Measurements from ENCODE around the gene HOXB9.

Gene HOXB9

DNA sequence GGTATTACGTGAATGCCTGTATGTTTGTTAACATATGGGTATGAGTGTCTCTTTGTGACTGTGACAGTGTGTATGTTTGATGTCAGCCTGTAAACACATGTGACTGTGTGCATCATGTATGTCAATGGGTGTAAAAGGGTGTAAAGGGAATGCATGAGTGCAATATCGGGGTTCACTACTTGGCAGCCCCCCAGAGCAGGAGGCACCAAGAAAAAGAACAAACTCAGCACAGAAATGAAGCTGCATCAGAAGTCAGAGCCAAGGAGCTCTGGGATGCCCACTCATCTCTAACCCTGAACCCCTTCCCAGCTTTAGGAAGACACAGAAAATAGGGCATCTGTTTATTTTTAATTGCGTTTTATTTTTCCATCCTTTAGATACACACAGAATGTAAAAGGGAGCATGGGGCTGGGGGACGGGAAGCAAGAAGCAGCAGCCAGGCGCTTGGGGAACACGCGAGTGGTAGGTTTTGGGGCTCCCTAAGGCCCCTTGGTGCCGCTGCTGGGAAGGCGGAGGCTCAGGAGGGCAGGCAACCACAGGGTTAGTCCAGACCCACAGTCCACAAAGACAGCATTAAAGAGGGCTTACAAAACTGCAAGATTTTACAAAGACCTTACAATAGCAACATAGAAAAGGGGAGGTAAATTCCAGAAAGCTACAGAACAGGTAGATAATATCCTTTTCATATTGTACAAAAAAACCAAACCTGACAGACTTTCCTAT is 19.1 kb downstream of the HOXB9 start:
- H3K9me3 ChIP-seq (ENCODE audit: low read length), result peaks cover 2% of the 10 kb centered on the region
- no peak overlapping the region for H2AFZ ChIP-seq (ENCODE audit: low read depth, low read length)
- peaks cover 94% of the 10 kb centered on the region for H3K27me3 ChIP-seq (ENCODE audit: insufficient read depth, low read length)
- H3K4me1 ChIP-seq (ENCODE audit: insufficient read depth, low read length), result no peaks in the 10 kb centered on the region
- no peak overlapping the region for H3K4me3 ChIP-seq (ENCODE audit: low read length)
- no peaks in the 10 kb centered on the region for H3K36me3 ChIP-seq (ENCODE audit: insufficient read depth, low read length)

DNA sequence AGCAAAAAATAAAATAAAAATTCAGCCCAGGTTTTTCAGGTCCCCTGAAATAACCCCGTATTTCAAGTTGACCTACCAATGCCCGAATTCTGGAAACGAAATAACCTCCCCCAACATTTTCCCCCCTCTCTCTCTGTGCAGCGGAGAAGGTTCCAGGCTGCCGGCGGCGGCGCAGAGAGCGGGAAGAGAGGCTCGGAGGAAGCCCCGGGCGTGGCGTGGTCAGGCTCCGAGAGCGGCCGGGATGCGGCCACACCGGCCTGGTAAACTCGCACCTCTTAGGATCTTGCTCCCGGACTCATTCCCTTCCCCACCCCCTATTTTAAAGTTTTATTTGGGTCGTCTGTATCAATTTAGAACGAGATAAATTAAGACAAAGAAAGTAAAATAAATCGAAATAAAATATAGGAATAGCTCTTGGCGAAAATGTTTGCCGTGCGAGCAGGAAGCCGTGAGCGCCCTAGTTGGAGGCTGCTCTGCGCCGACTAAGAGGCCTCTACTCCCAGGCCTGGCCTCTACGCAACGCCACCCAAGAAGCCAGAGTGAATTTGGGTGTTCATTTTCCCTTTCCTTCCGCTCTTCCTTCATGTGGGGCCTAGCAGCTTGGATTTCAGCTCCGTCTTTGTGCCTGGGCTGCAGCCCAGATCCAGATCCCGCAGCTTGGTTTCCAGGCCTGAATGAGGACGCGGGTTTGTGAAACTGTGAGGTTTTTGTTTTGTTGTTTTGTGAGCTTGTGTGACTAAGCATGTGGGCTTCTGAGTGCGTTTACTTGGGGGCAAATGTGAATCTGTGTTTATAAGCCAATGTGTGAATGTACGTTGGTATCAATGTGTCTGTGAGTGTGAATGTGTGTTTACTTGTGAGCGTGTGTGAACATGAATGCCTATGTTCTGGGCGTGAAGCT is 19.9 kb downstream of the HOXB9 start:
- H3K9me3 ChIP-seq (ENCODE audit: low read length), result peaks cover 2% of the 10 kb centered on the region
- no peaks in the 10 kb centered on the region for H3K36me3 ChIP-seq (ENCODE audit: insufficient read depth, low read length)
- no peak overlapping the region for H3K4me3 ChIP-seq (ENCODE audit: low read length)
- H3K27me3 ChIP-seq (ENCODE audit: insufficient read depth, low read length), result peaks cover 95% of the 10 kb centered on the region
- H3K4me1 ChIP-seq (ENCODE audit: insufficient read depth, low read length), result no peaks in the 10 kb centered on the region
- no peak overlapping the region for H2AFZ ChIP-seq (ENCODE audit: low read depth, low read length)

DNA sequence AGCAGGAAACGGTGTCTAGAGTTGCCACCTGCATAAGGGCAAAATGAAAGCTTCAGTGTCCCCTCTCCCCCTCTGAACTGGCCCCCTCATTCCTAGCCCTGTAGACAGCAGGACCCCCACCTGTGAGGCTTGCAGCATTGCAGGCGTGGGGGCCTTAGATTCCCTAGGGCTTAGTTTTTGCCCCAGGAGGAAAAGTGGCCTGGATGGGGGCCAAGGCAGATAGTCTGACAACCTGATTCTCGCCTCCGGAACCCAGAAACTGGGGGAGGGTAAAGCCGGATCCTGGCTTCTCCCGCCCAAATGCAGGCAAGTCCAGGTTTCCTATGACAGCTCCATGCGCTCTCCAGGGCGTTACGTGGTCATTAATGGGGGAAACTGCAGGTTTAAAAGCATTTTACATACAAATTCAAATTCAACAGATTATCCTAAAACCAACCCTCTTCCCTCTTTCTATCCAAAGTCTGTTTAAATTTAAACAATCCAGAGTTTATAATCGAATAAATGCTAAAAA is 20.7 kb downstream of the HOXB9 start:
- H3K27me3 ChIP-seq (ENCODE audit: insufficient read depth, low read length), result peaks cover 95% of the 10 kb centered on the region
- no peaks in the 10 kb centered on the region for H3K4me1 ChIP-seq (ENCODE audit: insufficient read depth, low read length)
- no peaks in the 10 kb centered on the region for H3K36me3 ChIP-seq (ENCODE audit: insufficient read depth, low read length)
- no peak overlapping the region for H2AFZ ChIP-seq (ENCODE audit: low read depth, low read length)
- H3K4me3 ChIP-seq (ENCODE audit: low read length), result no peak overlapping the region
- peaks cover 2% of the 10 kb centered on the region for H3K9me3 ChIP-seq (ENCODE audit: low read length)

DNA sequence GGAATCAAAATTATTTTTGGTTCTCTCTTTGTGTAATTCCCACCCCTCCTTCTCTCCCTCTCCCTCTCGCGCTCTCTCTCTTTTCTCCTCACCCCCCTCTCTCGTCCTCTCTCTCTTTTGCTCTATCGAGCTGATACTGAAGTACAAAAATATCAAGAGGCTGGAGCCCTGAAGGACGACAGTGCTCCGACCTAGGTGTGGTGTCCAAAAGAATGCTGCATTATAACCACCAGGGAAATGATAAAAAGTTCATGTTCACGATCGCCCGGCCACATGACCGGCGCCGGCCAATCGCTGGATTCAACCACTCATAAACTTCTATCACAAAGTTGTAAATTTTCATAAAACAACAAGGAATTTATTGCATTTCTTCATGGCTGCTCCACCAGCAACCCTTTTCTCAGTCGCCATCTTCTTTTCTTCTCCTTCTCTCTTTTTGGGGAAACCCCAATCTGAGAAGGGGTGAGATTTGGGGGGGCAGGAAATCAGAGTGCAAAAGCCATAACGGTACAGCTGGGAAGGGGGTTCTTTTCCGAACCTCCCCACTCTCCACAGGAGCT is 21.3 kb downstream of the HOXB9 start, which contains the start of gene HOXB6:
Gene HOXB6, minus strand, starts transcription at position 217 of the 560 bp plus-strand sequence. CDS start 6,836 bp downstream, outside the sequence.
- H2AFZ ChIP-seq (ENCODE audit: low read depth, low read length), result no peak within 1 kb of the TSS
- peaks cover 95% of the 10 kb centered on the region for H3K27me3 ChIP-seq (ENCODE audit: insufficient read depth, low read length)
- no peaks in the 10 kb centered on the region for H3K4me1 ChIP-seq (ENCODE audit: insufficient read depth, low read length)
- H3K4me3 ChIP-seq (ENCODE audit: low read length), result no peak within 1 kb of the TSS
- H3K9me3 ChIP-seq (ENCODE audit: low read length), result peaks cover 2% of the 10 kb centered on the region
- no peaks in the 10 kb centered on the region for H3K36me3 ChIP-seq (ENCODE audit: insufficient read depth, low read length)

DNA sequence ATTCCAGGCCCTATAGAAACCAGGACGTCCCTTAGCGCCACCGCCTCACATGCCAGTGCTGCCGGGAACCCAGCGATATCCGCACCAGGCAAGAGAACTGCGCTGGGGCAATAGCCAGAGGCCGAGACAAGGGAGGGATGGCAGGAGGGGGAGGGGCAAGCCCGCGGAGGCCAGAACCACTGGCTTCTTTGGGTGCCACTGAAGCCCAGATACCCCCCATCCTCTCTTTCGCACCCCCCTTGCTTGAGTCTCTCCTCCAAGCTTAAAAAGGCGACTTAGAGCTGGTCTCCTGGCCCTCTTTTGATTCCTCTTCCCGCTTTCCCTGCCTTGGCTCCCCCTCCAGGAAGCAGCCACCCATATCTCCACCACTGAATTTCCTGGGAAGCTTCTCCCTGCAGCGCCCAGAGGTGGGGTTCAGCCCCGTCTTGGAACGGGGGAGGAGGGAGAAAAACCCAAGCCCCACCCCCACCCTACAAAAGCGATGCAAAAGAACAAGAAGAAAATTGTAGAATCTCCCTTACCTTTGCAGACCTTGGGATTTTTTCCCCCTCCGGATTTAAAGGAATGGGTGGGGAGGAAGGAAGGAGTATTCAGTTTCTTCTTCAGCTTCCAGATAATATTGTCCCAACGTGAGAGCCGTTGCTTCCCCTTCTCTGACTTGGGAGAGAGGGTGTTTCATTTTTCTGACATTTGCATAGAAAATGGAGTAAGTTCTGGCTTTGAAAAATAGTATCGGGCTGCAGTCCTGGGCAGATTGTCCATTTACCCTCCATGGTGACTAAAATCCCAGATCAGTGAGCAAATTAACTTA is 22.0 kb downstream of the HOXB9 start:
- H3K4me1 ChIP-seq (ENCODE audit: insufficient read depth, low read length), result no peaks in the 10 kb centered on the region
- H3K36me3 ChIP-seq (ENCODE audit: insufficient read depth, low read length), result no peaks in the 10 kb centered on the region
- H3K4me3 ChIP-seq (ENCODE audit: low read length), result no peak overlapping the region
- peaks cover 95% of the 10 kb centered on the region for H3K27me3 ChIP-seq (ENCODE audit: insufficient read depth, low read length)
- peaks cover 2% of the 10 kb centered on the region for H3K9me3 ChIP-seq (ENCODE audit: low read length)
- no peak overlapping the region for H2AFZ ChIP-seq (ENCODE audit: low read depth, low read length)

DNA sequence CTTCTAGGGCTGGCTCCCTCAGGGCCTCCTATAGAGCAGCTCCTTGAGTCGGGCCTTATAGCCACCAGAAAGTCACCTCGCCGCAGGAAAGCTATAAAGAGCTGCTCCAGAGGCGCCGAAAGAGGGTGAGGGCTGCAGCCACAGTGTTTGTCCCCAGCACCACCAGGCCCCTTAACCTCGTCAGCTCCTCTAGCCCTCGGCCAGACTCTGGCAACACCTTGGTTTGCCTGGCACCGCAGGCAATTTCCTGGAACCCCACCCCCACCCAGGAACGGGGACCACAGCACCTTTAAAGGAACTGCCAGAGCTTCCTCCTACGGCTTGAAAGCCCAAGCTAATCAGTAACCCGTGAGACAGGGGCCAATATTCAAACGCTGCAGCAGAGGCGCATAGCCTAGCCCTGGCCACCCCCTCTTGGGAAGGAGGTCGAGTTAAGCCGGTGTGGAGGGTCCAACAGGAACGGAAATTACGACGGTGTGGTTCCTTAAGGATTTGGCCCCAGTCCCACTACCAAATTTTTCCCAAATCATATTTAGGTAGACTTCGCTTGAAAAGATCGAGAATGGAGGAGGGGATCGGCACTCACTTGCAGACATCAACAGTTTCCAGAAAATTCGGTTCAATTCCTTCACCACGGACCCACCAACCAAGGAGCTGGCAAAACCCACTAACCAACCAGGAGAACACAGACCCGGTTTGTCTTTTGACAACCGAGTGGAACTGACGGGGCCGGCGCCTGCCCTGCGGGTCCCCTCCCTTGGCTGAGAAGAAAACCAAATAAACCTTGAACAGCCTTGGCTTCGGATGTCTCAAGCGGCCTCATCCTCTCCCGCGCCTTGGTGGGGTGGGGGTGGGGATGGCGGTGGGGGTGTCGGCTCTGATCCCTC is 24.4 kb downstream of the HOXB9 start:
- Histone ChIP-seq H3K9me3 (ENCODE audit: low read length) (peaks cover 2% of the 10 kb centered on the region), H3K4me1 (ENCODE audit: insufficient read depth, low read length) (no peaks in the 10 kb centered on the region), H3K36me3 (ENCODE audit: insufficient read depth, low read length) (no peaks in the 10 kb centered on the region), H3K4me3 (ENCODE audit: low read length) (no peak overlapping the region), H3K27me3 (ENCODE audit: insufficient read depth, low read length) (peaks cover 98% of the 10 kb centered on the region), H2AFZ (ENCODE audit: low read depth, low read length) (no peak overlapping the region)

DNA sequence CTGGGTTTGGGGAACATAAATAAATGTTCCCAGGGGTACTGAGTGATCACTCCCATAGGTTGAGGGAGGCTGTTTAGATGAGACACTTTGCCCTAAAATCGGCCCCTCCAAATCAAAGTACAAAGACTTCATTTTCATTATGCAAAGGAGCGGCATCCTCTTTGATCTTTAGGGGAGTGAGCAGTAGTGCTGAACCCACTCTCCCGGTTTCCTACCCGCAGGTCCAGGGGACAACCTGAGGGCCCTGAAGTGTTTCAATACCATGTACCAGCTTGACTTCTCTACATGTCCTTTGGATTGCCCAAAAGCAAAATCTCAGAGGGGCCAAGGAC is 25.0 kb downstream of the HOXB9 start:
- Histone ChIP-seq H3K4me1 (ENCODE audit: insufficient read depth, low read length) (no peaks in the 10 kb centered on the region), H3K9me3 (ENCODE audit: low read length) (peaks cover 2% of the 10 kb centered on the region), H2AFZ (ENCODE audit: low read depth, low read length) (no peak overlapping the region), H3K36me3 (ENCODE audit: insufficient read depth, low read length) (no peaks in the 10 kb centered on the region), H3K4me3 (ENCODE audit: low read length) (no peak overlapping the region), H3K27me3 (ENCODE audit: insufficient read depth, low read length) (peaks cover 98% of the 10 kb centered on the region)

DNA sequence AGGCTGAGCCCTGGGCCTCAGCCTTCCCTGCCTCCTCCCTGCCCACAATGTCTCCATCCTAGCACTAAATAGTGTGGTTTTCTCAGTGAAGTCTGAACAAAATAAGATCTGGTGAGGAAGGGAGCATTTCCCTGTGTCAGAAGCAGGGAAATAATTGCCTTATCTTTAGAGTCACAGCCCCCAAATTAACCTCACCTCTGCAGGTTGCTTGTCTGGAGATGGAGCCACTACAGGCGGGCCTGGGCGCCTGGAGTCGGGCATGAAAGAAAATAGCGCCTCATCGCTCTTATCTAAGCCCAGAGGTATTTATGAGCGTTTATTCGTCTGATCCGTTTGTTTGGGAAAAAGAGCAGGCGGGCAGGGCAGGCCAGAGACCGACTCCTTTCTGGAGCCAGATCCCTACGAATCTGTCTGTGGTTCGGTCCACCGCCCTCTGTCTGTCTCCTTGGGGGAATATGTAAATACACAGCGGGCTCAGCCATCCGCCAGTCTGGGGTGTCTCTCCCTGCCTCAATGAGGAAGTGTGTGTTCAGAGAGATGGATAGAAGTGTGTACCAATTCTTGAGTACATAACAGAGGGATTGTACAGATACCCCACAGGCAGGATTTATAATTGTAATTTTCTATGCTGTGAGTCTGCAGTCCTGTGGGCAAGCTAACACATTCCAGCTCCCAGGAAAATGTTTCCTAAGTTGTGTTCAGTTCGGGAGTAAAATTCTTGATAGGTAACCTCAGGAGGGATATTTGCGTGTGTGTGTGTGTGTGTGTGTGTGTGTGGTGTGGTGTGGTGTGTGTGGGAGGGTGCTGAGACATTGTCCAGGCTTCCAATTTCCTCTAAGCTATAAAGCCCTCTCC is 25.7 kb downstream of the HOXB9 start:
- Histone ChIP-seq H3K9me3 (ENCODE audit: low read length) (peaks cover 2% of the 10 kb centered on the region), H3K36me3 (ENCODE audit: insufficient read depth, low read length) (no peaks in the 10 kb centered on the region), H3K27me3 (ENCODE audit: insufficient read depth, low read length) (peaks cover 97% of the 10 kb centered on the region), H2AFZ (ENCODE audit: low read depth, low read length) (no peak overlapping the region), H3K4me1 (ENCODE audit: insufficient read depth, low read length) (no peaks in the 10 kb centered on the region), H3K4me3 (ENCODE audit: low read length) (no peak overlapping the region)

DNA sequence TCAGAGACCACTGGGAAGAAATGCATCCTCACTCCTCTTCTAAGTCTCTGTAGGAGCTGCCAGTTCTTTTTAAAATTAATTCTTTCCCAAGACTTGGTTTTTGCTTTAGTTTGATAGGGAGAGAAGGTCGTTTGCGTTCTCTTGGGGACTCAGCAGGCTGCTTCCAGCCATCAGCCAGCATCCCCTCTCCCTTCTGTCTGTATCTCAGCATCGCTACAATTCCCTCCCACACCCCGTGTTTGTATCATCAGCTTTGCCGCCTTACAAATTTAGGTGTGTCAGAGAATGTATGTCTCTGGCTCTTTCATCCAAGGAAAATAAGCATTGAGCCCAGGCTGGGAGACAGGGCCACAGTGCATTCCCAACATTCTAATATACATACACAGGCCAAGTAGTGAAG is 26.8 kb downstream of the HOXB9 start:
- Histone ChIP-seq H3K4me3 (ENCODE audit: low read length) (no peak overlapping the region), H3K4me1 (ENCODE audit: insufficient read depth, low read length) (no peaks in the 10 kb centered on the region)

DNA sequence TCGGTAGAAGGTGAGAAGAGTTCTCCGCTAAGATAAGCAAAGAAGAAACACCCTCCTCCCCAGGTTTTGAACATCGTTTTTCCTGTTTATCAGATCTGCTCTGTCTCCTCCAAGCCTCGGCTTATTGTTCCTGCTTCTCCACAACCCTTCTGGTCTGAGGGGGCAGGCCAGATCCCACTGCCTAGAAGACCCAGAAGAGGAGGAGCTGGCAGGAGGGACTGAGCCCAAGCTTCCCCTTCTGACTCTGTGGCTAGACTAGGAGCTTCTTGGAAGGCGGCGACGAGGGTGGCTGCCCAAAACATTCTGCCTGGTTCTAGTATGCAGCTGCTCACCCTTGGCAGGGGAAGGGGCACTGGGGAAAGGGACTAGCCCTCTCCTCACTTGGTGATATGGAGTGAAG is 27.4 kb downstream of the HOXB9 start:
- H3K9me3 ChIP-seq (ENCODE audit: low read length), result peaks cover 2% of the 10 kb centered on the region
- no peaks in the 10 kb centered on the region for H3K4me1 ChIP-seq (ENCODE audit: insufficient read depth, low read length)
- H3K4me3 ChIP-seq (ENCODE audit: low read length), result no peak overlapping the region
- H3K36me3 ChIP-seq (ENCODE audit: insufficient read depth, low read length), result no peaks in the 10 kb centered on the region
- peaks cover 97% of the 10 kb centered on the region for H3K27me3 ChIP-seq (ENCODE audit: insufficient read depth, low read length)
- H2AFZ ChIP-seq (ENCODE audit: low read depth, low read length), result no peak overlapping the region

More for the DNA sequence above, 26.8 kb downstream of the HOXB9 start:
- peaks cover 2% of the 10 kb centered on the region for H3K9me3 ChIP-seq (ENCODE audit: low read length)
- no peak overlapping the region for H2AFZ ChIP-seq (ENCODE audit: low read depth, low read length)
- H3K27me3 ChIP-seq (ENCODE audit: insufficient read depth, low read length), result peaks cover 97% of the 10 kb centered on the region
- H3K36me3 ChIP-seq (ENCODE audit: insufficient read depth, low read length), result no peaks in the 10 kb centered on the region

Measured in neuron (in vitro differentiated cells).